ENCODE results near the gene DTNB. TPM values are rescaled to one million over a fixed set of nuclear protein-coding genes. Genes with fewer than 3 reads are reported as not detected.

DTNB gene
- total RNA-seq, 1 experiment from 2014 or later: 51.9 TPM

DNA sequence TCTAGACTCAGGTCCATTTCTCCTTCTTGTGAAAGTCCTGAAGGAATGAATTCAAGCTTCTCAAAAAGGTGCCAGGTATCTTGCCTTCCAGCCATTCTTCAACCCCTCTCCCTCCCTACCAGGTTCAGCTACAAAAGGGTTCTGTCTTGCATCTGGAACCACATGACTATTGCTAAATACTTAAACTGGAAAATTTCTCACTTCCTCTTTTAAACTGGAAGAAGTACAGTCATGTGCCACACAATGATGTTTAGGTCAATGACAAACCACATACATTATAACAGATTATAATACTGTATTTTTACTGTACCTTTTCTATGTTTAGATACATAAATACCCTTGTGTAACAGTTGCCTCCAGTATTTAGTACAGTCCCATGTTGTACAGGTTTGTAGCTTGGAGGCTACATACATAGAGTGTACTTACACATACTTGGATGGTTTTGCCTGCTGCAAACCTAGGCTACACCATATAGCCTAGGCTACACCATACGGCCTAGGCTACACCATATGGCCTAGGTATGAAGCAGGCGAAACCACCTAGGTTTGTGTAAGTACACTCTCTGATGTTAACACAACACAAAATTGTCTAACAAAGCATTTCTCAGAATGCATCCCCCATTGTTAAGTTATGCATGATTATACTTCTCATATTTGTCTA, 189.6 kb downstream of the DTNB start:
- Histone ChIP-seq H3K27me3 (ENCODE audit: insufficient read depth, low read depth) (no peaks in the 10 kb centered on the region), H3K9me2 (ENCODE audit: insufficient read depth) (no peaks in the 10 kb centered on the region), H3F3A (ENCODE audit: insufficient read depth, low read depth) (no peaks in the 10 kb centered on the region), H3K9me3 (ENCODE audit: insufficient read depth, low read depth) (no peaks in the 10 kb centered on the region), H3K4me1 (replicated peaks; ENCODE audit: insufficient read depth) (no peaks in the 10 kb centered on the region), H3K4me2 (no peak overlapping the region), H3K79me2 (ENCODE audit: low read depth) (no peaks in the 10 kb centered on the region), H3K4me3 (no peak overlapping the region), H4K20me1 (ENCODE audit: insufficient read depth) (no peaks in the 10 kb centered on the region), H2AFZ (no peak overlapping the region), H3K36me3 (ENCODE audit: low read depth) (no peaks in the 10 kb centered on the region), H3K27ac (no peak overlapping the region)
- no TSS peak for BruUV-seq (replicated peaks)
- ChIA-PET POLR2A (ENCODE audit: unreplicated experiment) (no interaction called here), CTCF (no interaction called here)
- no peak for DNase-seq
- intact Hi-C loops (cut with micrococcal nuclease; ENCODE audit: unreplicated experiment): no loop called here
- TF ChIP-seq, protein P1, sequence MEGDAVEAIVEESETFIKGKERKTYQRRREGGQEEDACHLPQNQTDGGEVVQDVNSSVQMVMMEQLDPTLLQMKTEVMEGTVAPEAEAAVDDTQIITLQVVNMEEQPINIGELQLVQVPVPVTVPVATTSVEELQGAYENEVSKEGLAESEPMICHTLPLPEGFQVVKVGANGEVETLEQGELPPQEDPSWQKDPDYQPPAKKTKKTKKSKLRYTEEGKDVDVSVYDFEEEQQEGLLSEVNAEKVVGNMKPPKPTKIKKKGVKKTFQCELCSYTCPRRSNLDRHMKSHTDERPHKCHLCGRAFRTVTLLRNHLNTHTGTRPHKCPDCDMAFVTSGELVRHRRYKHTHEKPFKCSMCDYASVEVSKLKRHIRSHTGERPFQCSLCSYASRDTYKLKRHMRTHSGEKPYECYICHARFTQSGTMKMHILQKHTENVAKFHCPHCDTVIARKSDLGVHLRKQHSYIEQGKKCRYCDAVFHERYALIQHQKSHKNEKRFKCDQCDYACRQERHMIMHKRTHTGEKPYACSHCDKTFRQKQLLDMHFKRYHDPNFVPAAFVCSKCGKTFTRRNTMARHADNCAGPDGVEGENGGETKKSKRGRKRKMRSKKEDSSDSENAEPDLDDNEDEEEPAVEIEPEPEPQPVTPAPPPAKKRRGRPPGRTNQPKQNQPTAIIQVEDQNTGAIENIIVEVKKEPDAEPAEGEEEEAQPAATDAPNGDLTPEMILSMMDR (conservative IDR thresholded peaks at IDR 0.05): no peak
- TF ChIP-seq EZH2 (IDR thresholded peaks at IDR 0.05; ENCODE audit: low read depth): no peak

GRCh38 chr2:25482341-25482740, 191.0 kb downstream of the DTNB start:
- Histone ChIP-seq H2AFZ (no peak overlapping the region), H3K9me2 (ENCODE audit: insufficient read depth) (no peaks in the 10 kb centered on the region), H3K9me3 (ENCODE audit: insufficient read depth, low read depth) (no peaks in the 10 kb centered on the region), H3F3A (ENCODE audit: insufficient read depth, low read depth) (no peaks in the 10 kb centered on the region), H3K36me3 (ENCODE audit: low read depth) (no peaks in the 10 kb centered on the region), H3K4me2 (no peak overlapping the region), H3K79me2 (ENCODE audit: low read depth) (no peaks in the 10 kb centered on the region), H4K20me1 (ENCODE audit: insufficient read depth) (no peaks in the 10 kb centered on the region), H3K4me1 (replicated peaks; ENCODE audit: insufficient read depth) (no peaks in the 10 kb centered on the region), H3K4me3 (no peak overlapping the region), H3K27ac (no peak overlapping the region), H3K27me3 (ENCODE audit: insufficient read depth, low read depth) (no peaks in the 10 kb centered on the region)
- no peak for DNase-seq
- BruUV-seq (replicated peaks): no TSS peak
- TF ChIP-seq, protein P1 (conservative IDR thresholded peaks at IDR 0.05): no peak
- TF ChIP-seq EZH2 (IDR thresholded peaks at IDR 0.05; ENCODE audit: low read depth): no peak
- CTCF ChIA-PET: no interaction called here
- POLR2A ChIA-PET (ENCODE audit: unreplicated experiment): interaction anchor here (0.7 kb wide), 1 partner anchor 460 kb away, joined by 4 read pairs; no protein-coding TSS in a partner anchor
- intact Hi-C loops (cut with micrococcal nuclease; ENCODE audit: unreplicated experiment): no loop called here

GRCh38 chr2:25481381-25482300, 191.7 kb downstream of the DTNB start:
- H3K4me2 ChIP-seq: no peak overlapping the region

More at GRCh38 chr2:25481381-25482300, 191.7 kb downstream of the DTNB start:
- Histone ChIP-seq H3K79me2 (ENCODE audit: low read depth) (no peaks in the 10 kb centered on the region), H3K9me2 (ENCODE audit: insufficient read depth) (no peaks in the 10 kb centered on the region), H3K4me1 (replicated peaks; ENCODE audit: insufficient read depth) (no peaks in the 10 kb centered on the region), H4K20me1 (ENCODE audit: insufficient read depth) (no peaks in the 10 kb centered on the region), H3K27me3 (ENCODE audit: insufficient read depth, low read depth) (no peaks in the 10 kb centered on the region), H2AFZ (no peak overlapping the region), H3K27ac (no peak overlapping the region), H3K36me3 (ENCODE audit: low read depth) (no peaks in the 10 kb centered on the region), H3K4me3 (no peak overlapping the region), H3F3A (ENCODE audit: insufficient read depth, low read depth) (no peaks in the 10 kb centered on the region), H3K9me3 (ENCODE audit: insufficient read depth, low read depth) (no peaks in the 10 kb centered on the region)
- BruUV-seq (replicated peaks): no TSS peak
- intact Hi-C loops (cut with micrococcal nuclease; ENCODE audit: unreplicated experiment): no loop called here
- DNase-seq: no peak
- POLR2A ChIA-PET (ENCODE audit: unreplicated experiment): interaction anchor here (0.7 kb wide), 1 partner anchor 459 kb away, joined by 4 read pairs; no protein-coding TSS in a partner anchor
- TF ChIP-seq EZH2 (IDR thresholded peaks at IDR 0.05; ENCODE audit: low read depth): no peak
- TF ChIP-seq, protein P1 (conservative IDR thresholded peaks at IDR 0.05): no peak
- CTCF ChIA-PET: no interaction called here

All from PC-9 (cell line).